ENCODE measurements around the gene GBX1. TPM values are rescaled to one million over a fixed set of nuclear protein-coding genes. Genes with fewer than 3 reads are reported as not detected.

GBX1 gene
- total RNA-seq, 2 donors from 2014 or later, result not detected

- Histone ChIP-seq H3K4me1 (ENCODE audit: control insufficient read depth, insufficient read depth, low read length) (no peaks in the 10 kb centered on the region), H3K9ac (ENCODE audit: extremely low read depth, low read length, poor library complexity, severe bottlenecking) (no peak overlapping the region), H3K27me3 (ENCODE audit: control insufficient read depth, insufficient read depth, low read length, poor library complexity, severe bottlenecking) (no peaks in the 10 kb centered on the region), H3K27ac (ENCODE audit: low read depth, low read length) (no peak overlapping the region), H3K36me3 (ENCODE audit: control insufficient read depth, insufficient read depth, low read length) (peaks cover 35% of the 10 kb centered on the region), H3K9me3 (ENCODE audit: control insufficient read depth, low read length) (no peaks in the 10 kb centered on the region), H3K4me3 (ENCODE audit: low read length) (no peak overlapping the region)
- WGBS, 2 experiments (ENCODE audit: insufficient coverage in 1 of 2, insufficient read length in 1 of 2), result 96 to 98% methylated on average over 6 to 7 of the region's 7 CpGs
- Mint-ChIP-seq H3K9me3 (no peaks in the 10 kb centered on the region), H3K4me1 (peaks cover 30% of the 10 kb centered on the region), H3K27ac (no peak overlapping the region), H3K36me3 (ENCODE audit: low read depth) (peaks cover 46% of the 10 kb centered on the region), H3K4me3 (no peak overlapping the region), H3K27me3 (ENCODE audit: insufficient read depth) (no peaks in the 10 kb centered on the region)
- peak; percentile 43 for DNase-seq
- no peak for TF ChIP-seq CTCF (conservative IDR thresholded peaks at IDR 0.05)
Measured at GRCh38 chr7:151140826-151141225, 26.7 kb downstream of the GBX1 start.

- H3K36me3 ChIP-seq (ENCODE audit: control insufficient read depth, insufficient read depth, low read length), result peaks cover 46% of the 10 kb centered on the region
- no peak overlapping the region for H3K27ac Mint-ChIP-seq
- no peak overlapping the region for H3K9ac ChIP-seq (ENCODE audit: extremely low read depth, low read length, poor library complexity, severe bottlenecking)
- H3K9me3 ChIP-seq (ENCODE audit: control insufficient read depth, low read length), result no peaks in the 10 kb centered on the region
- H3K9me3 Mint-ChIP-seq, result no peaks in the 10 kb centered on the region
- no peaks in the 10 kb centered on the region for H3K27me3 Mint-ChIP-seq (ENCODE audit: insufficient read depth)
- H3K4me3 Mint-ChIP-seq, result no peak overlapping the region
- DNase-seq, result no peak
- WGBS, 2 experiments (ENCODE audit: insufficient coverage in 1 of 2, insufficient read length in 1 of 2), result 92% methylated on average over 2 to 9 of the region's 9 CpGs
- H3K27me3 ChIP-seq (ENCODE audit: control insufficient read depth, insufficient read depth, low read length, poor library complexity, severe bottlenecking), result no peaks in the 10 kb centered on the region
- no peak for TF ChIP-seq CTCF (conservative IDR thresholded peaks at IDR 0.05)
- no peak overlapping the region for H3K27ac ChIP-seq (ENCODE audit: low read depth, low read length)
- no peak overlapping the region for H3K4me3 ChIP-seq (ENCODE audit: low read length)
- peaks cover 50% of the 10 kb centered on the region for H3K36me3 Mint-ChIP-seq (ENCODE audit: low read depth)
- H3K4me1 ChIP-seq (ENCODE audit: control insufficient read depth, insufficient read depth, low read length), result no peaks in the 10 kb centered on the region
- H3K4me1 Mint-ChIP-seq, result peaks cover 30% of the 10 kb centered on the region
Measured at GRCh38 chr7:151139791-151140190, 27.7 kb downstream of the GBX1 start.

- Histone ChIP-seq H3K27ac (ENCODE audit: low read depth, low read length) (no peak overlapping the region), H3K9me3 (ENCODE audit: control insufficient read depth, low read length) (no peaks in the 10 kb centered on the region), H3K36me3 (ENCODE audit: control insufficient read depth, insufficient read depth, low read length) (peaks cover 49% of the 10 kb centered on the region), H3K27me3 (ENCODE audit: control insufficient read depth, insufficient read depth, low read length, poor library complexity, severe bottlenecking) (no peaks in the 10 kb centered on the region), H3K4me1 (ENCODE audit: control insufficient read depth, insufficient read depth, low read length) (no peaks in the 10 kb centered on the region), H3K9ac (ENCODE audit: extremely low read depth, low read length, poor library complexity, severe bottlenecking) (no peak overlapping the region), H3K4me3 (ENCODE audit: low read length) (no peak overlapping the region)
- 85 to 93% methylated on average over 3 to 18 of the region's 18 CpGs for WGBS, 2 experiments (ENCODE audit: insufficient coverage in 1 of 2, insufficient read length in 1 of 2)
- DNase-seq, result peak; percentile 66
- H3K27ac Mint-ChIP-seq, result no peak overlapping the region
- H3K36me3 Mint-ChIP-seq (ENCODE audit: low read depth), result peaks cover 51% of the 10 kb centered on the region
- peaks cover 30% of the 10 kb centered on the region for H3K4me1 Mint-ChIP-seq
- no peak overlapping the region for H3K4me3 Mint-ChIP-seq
- H3K27me3 Mint-ChIP-seq (ENCODE audit: insufficient read depth), result no peaks in the 10 kb centered on the region
- no peaks in the 10 kb centered on the region for H3K9me3 Mint-ChIP-seq
- no peak for TF ChIP-seq CTCF (conservative IDR thresholded peaks at IDR 0.05)
Measured at GRCh38 chr7:151139071-151139790, 28.3 kb downstream of the GBX1 start.

Measured in endodermal cell (in vitro differentiated cells).